Transverse colon (tissue), 4 donors: ENCODE results near the gene CCDC3.

Experiments used
- POLR2AphosphoS5 ChIP-seq, 3 donors: sonication (generic); formaldehyde crosslinking; IDR thresholded peaks; one replicate each; pipeline ENCODE4 v1.6.1; 2016; ENCODE audit warnings: antibody characterized with exemption in 3 of 3
- TF ChIP-seq, protein P1 (sequence below), 5 experiments: fragments of 200-600 bp in 3 of 5; fragments of 450-650 bp in 2 of 5; sonication (generic) in 3 of 5; IDR thresholded peaks; 1 replicate in 2 of 5; 2 replicates in 3 of 5; pipeline ENCODE4 v1.5.1; 2016 to 2017; ENCODE audit warnings: antibody characterized with exemption in 5 of 5, inconsistent platforms in 3 of 5, mild to moderate bottlenecking in 2 of 5, moderate library complexity in 1 of 5

DNA sequence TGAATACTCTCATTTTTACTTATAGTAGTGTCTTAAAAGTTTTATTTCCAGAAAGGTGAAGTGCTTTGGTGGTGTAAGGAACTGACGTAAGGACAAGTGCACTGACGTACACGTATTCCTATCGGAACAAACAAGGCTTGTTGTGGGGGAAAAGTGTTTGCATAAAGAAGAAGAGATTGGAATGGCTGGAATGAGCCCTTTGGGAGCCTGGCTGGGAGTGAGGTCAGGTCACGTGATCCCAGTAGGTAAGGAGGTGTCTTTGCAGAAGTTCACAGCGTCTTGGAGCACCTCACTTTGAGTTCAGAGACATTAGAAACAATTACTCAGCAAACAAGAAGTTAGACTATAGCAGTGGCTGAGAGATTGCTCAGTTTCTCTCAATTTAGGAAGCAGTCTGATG, 104.2 kb downstream of the CCDC3 start:
- TF ChIP-seq POLR2AphosphoS5 (IDR thresholded peaks at IDR 0.05) = no peak
- TF ChIP-seq, protein P1, sequence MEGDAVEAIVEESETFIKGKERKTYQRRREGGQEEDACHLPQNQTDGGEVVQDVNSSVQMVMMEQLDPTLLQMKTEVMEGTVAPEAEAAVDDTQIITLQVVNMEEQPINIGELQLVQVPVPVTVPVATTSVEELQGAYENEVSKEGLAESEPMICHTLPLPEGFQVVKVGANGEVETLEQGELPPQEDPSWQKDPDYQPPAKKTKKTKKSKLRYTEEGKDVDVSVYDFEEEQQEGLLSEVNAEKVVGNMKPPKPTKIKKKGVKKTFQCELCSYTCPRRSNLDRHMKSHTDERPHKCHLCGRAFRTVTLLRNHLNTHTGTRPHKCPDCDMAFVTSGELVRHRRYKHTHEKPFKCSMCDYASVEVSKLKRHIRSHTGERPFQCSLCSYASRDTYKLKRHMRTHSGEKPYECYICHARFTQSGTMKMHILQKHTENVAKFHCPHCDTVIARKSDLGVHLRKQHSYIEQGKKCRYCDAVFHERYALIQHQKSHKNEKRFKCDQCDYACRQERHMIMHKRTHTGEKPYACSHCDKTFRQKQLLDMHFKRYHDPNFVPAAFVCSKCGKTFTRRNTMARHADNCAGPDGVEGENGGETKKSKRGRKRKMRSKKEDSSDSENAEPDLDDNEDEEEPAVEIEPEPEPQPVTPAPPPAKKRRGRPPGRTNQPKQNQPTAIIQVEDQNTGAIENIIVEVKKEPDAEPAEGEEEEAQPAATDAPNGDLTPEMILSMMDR (IDR thresholded peaks at IDR 0.05) = no peak
